GM20000 (cell line): ENCODE measurements around the gene NTN4.

Source experiments
- DNase-seq: peaks from one replicate; pipeline ENCODE4 v3.0.0; 2012; ENCODE audit warnings: low spot score
- TF ChIP-seq, protein P1 (sequence below): IDR thresholded peaks from 2 replicates; pipeline ENCODE4 v1.5.1; 2012; ENCODE audit warnings: mild to moderate bottlenecking, control low read depth; ENCODE audit errors: extremely low read depth, missing control alignments

Gene NTN4

DNA sequence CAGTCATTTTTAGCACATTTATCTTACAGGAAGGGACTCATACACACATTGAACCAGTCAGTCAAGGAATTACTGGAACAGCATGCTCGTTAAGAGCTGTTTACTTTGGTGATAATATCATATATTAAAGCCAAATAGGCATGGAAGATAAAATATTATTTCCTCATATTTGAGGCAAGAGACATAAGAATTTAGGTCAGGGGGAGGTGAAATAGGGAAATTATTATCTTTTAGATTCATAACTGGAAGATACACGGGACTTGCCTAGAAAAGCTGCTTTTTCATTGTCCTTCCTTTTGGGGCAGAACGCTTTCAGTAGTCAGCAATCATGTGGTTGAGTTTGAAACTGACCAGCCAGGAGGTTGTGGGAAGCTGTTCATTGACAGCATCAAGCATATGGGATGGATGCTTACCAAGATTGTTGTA, 72.5 kb downstream of the NTN4 start:
- DNase-seq: no peak
- TF ChIP-seq, protein P1, sequence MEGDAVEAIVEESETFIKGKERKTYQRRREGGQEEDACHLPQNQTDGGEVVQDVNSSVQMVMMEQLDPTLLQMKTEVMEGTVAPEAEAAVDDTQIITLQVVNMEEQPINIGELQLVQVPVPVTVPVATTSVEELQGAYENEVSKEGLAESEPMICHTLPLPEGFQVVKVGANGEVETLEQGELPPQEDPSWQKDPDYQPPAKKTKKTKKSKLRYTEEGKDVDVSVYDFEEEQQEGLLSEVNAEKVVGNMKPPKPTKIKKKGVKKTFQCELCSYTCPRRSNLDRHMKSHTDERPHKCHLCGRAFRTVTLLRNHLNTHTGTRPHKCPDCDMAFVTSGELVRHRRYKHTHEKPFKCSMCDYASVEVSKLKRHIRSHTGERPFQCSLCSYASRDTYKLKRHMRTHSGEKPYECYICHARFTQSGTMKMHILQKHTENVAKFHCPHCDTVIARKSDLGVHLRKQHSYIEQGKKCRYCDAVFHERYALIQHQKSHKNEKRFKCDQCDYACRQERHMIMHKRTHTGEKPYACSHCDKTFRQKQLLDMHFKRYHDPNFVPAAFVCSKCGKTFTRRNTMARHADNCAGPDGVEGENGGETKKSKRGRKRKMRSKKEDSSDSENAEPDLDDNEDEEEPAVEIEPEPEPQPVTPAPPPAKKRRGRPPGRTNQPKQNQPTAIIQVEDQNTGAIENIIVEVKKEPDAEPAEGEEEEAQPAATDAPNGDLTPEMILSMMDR: no peak

DNA sequence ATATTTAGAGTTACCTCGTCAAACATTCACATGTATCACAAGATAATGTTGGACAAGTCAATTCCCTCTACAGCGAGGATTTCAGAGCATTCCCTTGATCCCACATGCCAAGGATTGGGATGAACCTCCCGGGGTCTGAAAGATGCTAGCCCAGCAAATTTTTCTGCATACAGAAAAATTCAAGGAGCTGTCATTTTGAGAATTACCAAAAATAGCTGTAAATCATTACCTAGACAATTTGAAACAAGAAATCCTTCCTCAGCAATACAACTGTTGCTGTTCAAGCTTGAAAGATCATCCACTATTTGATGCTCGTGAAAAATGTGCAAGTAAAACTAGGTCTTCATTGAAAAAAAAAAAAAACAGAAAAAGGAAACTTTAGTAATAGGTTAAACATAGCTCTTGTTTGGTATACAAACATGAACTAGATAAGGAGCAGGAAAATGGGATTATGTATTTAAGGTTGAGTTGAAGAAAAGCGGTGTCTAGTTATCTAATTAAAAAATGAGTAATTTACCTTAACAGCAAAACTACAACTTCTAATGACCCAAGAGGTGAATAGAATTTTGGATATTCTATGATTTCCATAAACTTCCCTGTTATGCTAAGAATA, 73.1 kb downstream of the NTN4 start:
- TF ChIP-seq, protein P1: no peak
- DNase-seq: no peak

DNA sequence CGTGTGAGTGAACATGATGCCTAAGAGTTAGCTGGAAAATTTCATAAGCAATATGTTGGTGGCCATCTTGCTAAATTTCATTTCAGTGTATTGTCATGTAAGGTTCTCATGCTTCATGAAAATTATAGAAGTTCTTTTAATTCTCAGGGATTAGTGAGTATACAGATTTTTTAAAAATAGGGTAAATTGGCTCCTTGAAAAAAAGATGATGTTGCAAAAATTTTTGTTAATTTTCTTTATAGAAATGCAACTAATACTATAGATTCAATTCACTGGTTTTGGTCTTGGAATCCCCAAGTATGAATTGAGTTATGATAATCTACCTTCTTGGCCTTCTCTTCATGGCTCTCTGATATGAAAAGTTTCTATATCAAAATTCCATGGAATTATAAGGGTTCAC, 75.4 kb downstream of the NTN4 start:
- TF ChIP-seq, protein P1: no peak
- no peak for DNase-seq

DNA sequence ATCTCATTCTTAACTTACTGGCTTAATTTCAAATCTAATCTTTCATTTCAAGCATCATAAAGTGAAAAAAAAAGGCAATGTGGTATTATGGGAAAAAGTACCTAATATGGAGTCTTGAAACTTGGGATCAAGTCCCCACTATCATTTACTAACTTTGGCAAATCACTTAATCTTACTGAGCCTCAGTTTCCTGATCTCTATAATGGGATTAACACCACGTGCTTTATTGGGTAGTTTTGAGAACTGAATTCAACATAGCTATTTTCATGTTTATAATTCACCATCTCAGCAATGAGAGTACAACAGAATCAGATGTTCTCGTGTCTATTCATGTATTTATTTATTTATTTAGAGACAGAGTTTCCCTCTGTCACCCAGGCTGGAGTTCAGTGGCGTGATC, 78.3 kb downstream of the NTN4 start:
- DNase-seq: no peak
- TF ChIP-seq, protein P1: no peak

DNA sequence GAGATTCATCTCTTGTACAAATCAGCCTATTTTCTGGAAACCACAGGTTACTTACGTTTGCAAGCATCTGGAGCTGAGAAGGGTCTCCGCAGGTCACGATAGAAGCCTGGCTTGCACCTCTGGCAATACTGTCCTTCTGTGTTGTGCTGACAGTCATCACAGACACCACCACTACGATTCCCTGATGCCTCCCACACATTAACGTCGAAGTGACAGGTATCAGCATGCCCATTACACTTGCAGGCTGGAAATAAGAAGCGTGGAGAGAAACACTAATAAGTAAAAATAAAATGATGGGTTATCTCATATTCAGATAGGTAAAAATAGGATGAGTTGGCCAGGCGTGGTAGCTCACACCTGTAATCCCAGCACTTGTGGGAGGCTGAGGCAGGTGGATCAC, 80.2 kb downstream of the NTN4 start:
- DNase-seq: no peak
- TF ChIP-seq, protein P1: no peak

DNA sequence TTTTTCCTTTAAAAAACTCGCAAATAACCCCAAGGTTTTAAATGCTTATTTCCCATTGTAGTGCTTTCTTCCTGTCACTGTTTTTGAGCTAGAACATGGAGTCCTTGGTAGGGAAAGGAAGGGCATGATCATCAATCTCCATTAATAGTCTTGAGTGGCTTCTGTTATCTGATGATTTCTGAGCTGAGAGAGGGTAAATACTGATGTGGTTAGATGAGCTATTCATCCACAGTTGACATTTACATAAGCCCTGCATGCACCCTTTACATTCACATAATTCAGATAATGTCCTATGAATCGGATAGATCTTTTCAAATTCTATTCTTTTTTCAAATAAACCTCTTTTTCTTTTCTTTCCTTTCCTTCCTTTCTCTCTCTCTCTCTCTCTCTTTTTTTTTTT, 81.4 kb downstream of the NTN4 start:
- TF ChIP-seq, protein P1: no peak
- DNase-seq: no peak

DNA sequence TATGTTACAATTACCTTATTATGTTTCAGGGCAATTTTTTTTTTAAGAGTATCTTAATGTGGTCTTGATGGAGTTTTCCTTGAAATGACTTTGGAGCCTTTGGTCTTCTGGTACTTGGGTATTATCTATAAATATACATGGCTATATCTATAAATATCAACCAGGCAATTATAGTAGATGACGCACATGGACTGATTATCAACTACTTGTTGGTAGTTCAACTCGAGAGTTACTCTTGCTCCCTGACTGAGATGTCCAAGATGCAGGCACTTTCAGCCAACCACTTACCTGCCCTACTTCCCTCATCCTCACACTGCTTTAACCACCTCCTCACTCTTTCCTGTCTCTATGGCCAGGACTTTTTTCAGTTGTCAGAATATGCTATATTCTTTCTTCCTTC, 85.4 kb downstream of the NTN4 start:
- no peak for DNase-seq
- TF ChIP-seq, protein P1: no peak
